ENCODE measurements around the gene NUP205.
"Not testable (repeated sequence)": the region's sequence is repeated elsewhere in the genome, so short reads cannot be mapped to it uniquely, and the experiment has no call there.

NUP205 gene

GRCh38 chr7:135692606-135693005, 134.9 kb downstream of the NUP205 start:
- H3K4me1 ChIP-seq (ENCODE audit: control extremely low read depth in 1 of 4, control insufficient read depth in 4 of 4, insufficient read depth in 4 of 4, low read length in 3 of 4); DNase-seq; H3K4me3 ChIP-seq (ENCODE audit: control insufficient read depth in 1 of 7, extremely low read depth in 1 of 7, insufficient read depth in 4 of 7, low read depth in 2 of 7, low read length in 6 of 7); POLR2A ChIA-PET; H3K27me3 ChIP-seq (replicated peaks in 2 of 5; ENCODE audit: control insufficient read depth in 4 of 5, insufficient read depth in 5 of 5, low read length in 4 of 5); H3K36me3 ChIP-seq (ENCODE audit: control insufficient read depth in 4 of 4, insufficient read depth in 4 of 4, low read length in 3 of 4); CTCF ChIA-PET; H3K27ac ChIP-seq (ENCODE audit: insufficient read depth in 1 of 2, low read depth in 1 of 2, low read length in 2 of 2, poor library complexity in 1 of 2, severe bottlenecking in 2 of 2); H3K9me3 ChIP-seq (ENCODE audit: control extremely low read depth in 1 of 5, control insufficient read depth in 4 of 5, insufficient read depth in 2 of 5, low read depth in 1 of 5, low read length in 4 of 5): not testable (repeated sequence)
- WGBS (ENCODE audit: insufficient coverage): 94% methylated on average over 4 of the region's 7 CpGs

GRCh38 chr7:135693558-135693957, 135.8 kb downstream of the NUP205 start:
- CTCF ChIA-PET: no interaction called here
- 96% methylated on average over 4 of the region's 4 CpGs for WGBS (ENCODE audit: insufficient coverage)
- DNase-seq: no peak
- POLR2A ChIA-PET: no interaction called here
- Histone ChIP-seq H3K27me3 (replicated peaks in 2 of 5; ENCODE audit: control insufficient read depth in 4 of 5, insufficient read depth in 5 of 5, low read length in 4 of 5) (no peaks in the 10 kb centered on the region), H3K9me3 (ENCODE audit: control extremely low read depth in 1 of 5, control insufficient read depth in 4 of 5, insufficient read depth in 2 of 5, low read depth in 1 of 5, low read length in 4 of 5) (no peaks in the 10 kb centered on the region), H3K4me3 (ENCODE audit: control insufficient read depth in 1 of 7, extremely low read depth in 1 of 7, insufficient read depth in 4 of 7, low read depth in 2 of 7, low read length in 6 of 7) (no peak overlapping the region), H3K4me1 (ENCODE audit: control extremely low read depth in 1 of 4, control insufficient read depth in 4 of 4, insufficient read depth in 4 of 4, low read length in 3 of 4) (no peaks in the 10 kb centered on the region), H3K36me3 (ENCODE audit: control insufficient read depth in 4 of 4, insufficient read depth in 4 of 4, low read length in 3 of 4) (peaks cover 0 to 10% (median 1%) of the 10 kb centered on the region in 4 experiments), H3K27ac (ENCODE audit: insufficient read depth in 1 of 2, low read depth in 1 of 2, low read length in 2 of 2, poor library complexity in 1 of 2, severe bottlenecking in 2 of 2) (no peak overlapping the region)

GRCh38 chr7:135697276-135698049, 139.7 kb downstream of the NUP205 start:
- ChIA-PET POLR2A (no interaction called here), CTCF (interaction anchor here (2.3 kb wide), 1 partner anchor 9 kb away, joined by 7 read pairs; no protein-coding TSS in a partner anchor)
- H3K27me3 ChIP-seq (replicated peaks in 2 of 5; ENCODE audit: control insufficient read depth in 4 of 5, insufficient read depth in 5 of 5, low read length in 4 of 5): no peaks in the 10 kb centered on the region
- no peaks in the 10 kb centered on the region for H3K9me3 ChIP-seq (ENCODE audit: control extremely low read depth in 1 of 5, control insufficient read depth in 4 of 5, insufficient read depth in 2 of 5, low read depth in 1 of 5, low read length in 4 of 5)
- 84% methylated on average over 8 of the region's 8 CpGs for WGBS (ENCODE audit: insufficient coverage)
- H3K4me1 ChIP-seq (ENCODE audit: control extremely low read depth in 1 of 4, control insufficient read depth in 4 of 4, insufficient read depth in 4 of 4, low read length in 3 of 4): no peaks in the 10 kb centered on the region
- H3K4me3 ChIP-seq (ENCODE audit: control insufficient read depth in 1 of 7, extremely low read depth in 1 of 7, insufficient read depth in 4 of 7, low read depth in 2 of 7, low read length in 6 of 7): no peak overlapping the region
- no peak for DNase-seq
- H3K36me3 ChIP-seq (ENCODE audit: control insufficient read depth in 4 of 4, insufficient read depth in 4 of 4, low read length in 3 of 4): no peaks in the 10 kb centered on the region
- H3K27ac ChIP-seq (ENCODE audit: insufficient read depth in 1 of 2, low read depth in 1 of 2, low read length in 2 of 2, poor library complexity in 1 of 2, severe bottlenecking in 2 of 2): no peak overlapping the region
